ENCODE results near the gene RRP1. TPM values are rescaled to one million over a fixed set of nuclear protein-coding genes. Genes with fewer than 3 reads are reported as not detected.

Gene RRP1
- total RNA-seq, 2 donors from 2014 or later, result 21.3 to 34.3 TPM

- ATAC-seq (ENCODE audit: insufficient number of reproducible peaks, low FRiP score, low read depth) (no peak), DNase-seq (ENCODE audit: low spot score) (no peak)
- TF ChIP-seq CTCF (IDR thresholded peaks at IDR 0.05), result no peak
- H3K4me3 ChIP-seq, result no peak overlapping the region
- H3K27me3 ChIP-seq (replicated peaks; ENCODE audit: insufficient read depth), result no peaks in the 10 kb centered on the region
- H3K4me1 ChIP-seq (ENCODE audit: control insufficient read depth in 1 of 2, low read depth in 2 of 2), result peaks cover 9 to 16% of the 10 kb centered on the region in 2 donors
- H3K9me3 ChIP-seq, result no peaks in the 10 kb centered on the region
- peaks cover 3% of the 10 kb centered on the region for H3K36me3 ChIP-seq
- H3K27ac ChIP-seq, result no peak overlapping the region
Measured at GRCh38 chr21:43778469-43779335, 10.7 kb upstream of the RRP1 start.

GRCh38 chr21:43779660-43780059, 9.7 kb upstream of the RRP1 start:
- Histone ChIP-seq H3K36me3 (no peaks in the 10 kb centered on the region), H3K4me1 (ENCODE audit: control insufficient read depth in 1 of 2, low read depth in 2 of 2) (peaks cover 8% of the 10 kb centered on the region in 2 donors), H3K4me3 (no peak overlapping the region), H3K9me3 (no peaks in the 10 kb centered on the region), H3K27ac (no peak overlapping the region), H3K27me3 (replicated peaks; ENCODE audit: insufficient read depth) (no peaks in the 10 kb centered on the region)
- ATAC-seq (ENCODE audit: insufficient number of reproducible peaks, low FRiP score, low read depth), result no peak
- TF ChIP-seq CTCF (IDR thresholded peaks at IDR 0.05), result no peak
- DNase-seq (ENCODE audit: low spot score), result no peak

- ATAC-seq (ENCODE audit: insufficient number of reproducible peaks, low FRiP score, low read depth) (no peak), DNase-seq (ENCODE audit: low spot score) (no peak)
- no peaks in the 10 kb centered on the region for H3K27me3 ChIP-seq (replicated peaks; ENCODE audit: insufficient read depth)
- TF ChIP-seq CTCF (IDR thresholded peaks at IDR 0.05), result no peak
- H3K27ac ChIP-seq, result no peak overlapping the region
- no peaks in the 10 kb centered on the region for H3K36me3 ChIP-seq
- H3K4me1 ChIP-seq (ENCODE audit: control insufficient read depth in 1 of 2, low read depth in 2 of 2), result no peaks in the 10 kb centered on the region
- H3K4me3 ChIP-seq, result no peak overlapping the region
- no peaks in the 10 kb centered on the region for H3K9me3 ChIP-seq
Measured at GRCh38 chr21:43781846-43782245, 7.5 kb upstream of the RRP1 start.

- TF ChIP-seq CTCF (IDR thresholded peaks at IDR 0.05), result no peak
- no peak overlapping the region for H3K4me3 ChIP-seq
- no peaks in the 10 kb centered on the region for H3K36me3 ChIP-seq
- DNase-seq (ENCODE audit: low spot score) (no peak), ATAC-seq (ENCODE audit: insufficient number of reproducible peaks, low FRiP score, low read depth) (no peak)
- H3K27ac ChIP-seq, result no peak overlapping the region
- H3K27me3 ChIP-seq (replicated peaks; ENCODE audit: insufficient read depth), result no peaks in the 10 kb centered on the region
- no peaks in the 10 kb centered on the region for H3K4me1 ChIP-seq (ENCODE audit: control insufficient read depth in 1 of 2, low read depth in 2 of 2)
- no peaks in the 10 kb centered on the region for H3K9me3 ChIP-seq
Measured at GRCh38 chr21:43782431-43783097, 6.8 kb upstream of the RRP1 start.

- H3K9me3 ChIP-seq, result no peaks in the 10 kb centered on the region
- no peak for TF ChIP-seq CTCF (IDR thresholded peaks at IDR 0.05)
- H3K27me3 ChIP-seq (replicated peaks; ENCODE audit: insufficient read depth), result no peaks in the 10 kb centered on the region
- ATAC-seq (ENCODE audit: insufficient number of reproducible peaks, low FRiP score, low read depth), result no peak
- H3K4me1 ChIP-seq (ENCODE audit: control insufficient read depth in 1 of 2, low read depth in 2 of 2), result no peaks in the 10 kb centered on the region
- no peak overlapping the region for H3K27ac ChIP-seq
- no peaks in the 10 kb centered on the region for H3K36me3 ChIP-seq
- H3K4me3 ChIP-seq, result no peak overlapping the region
- DNase-seq (ENCODE audit: low spot score), result no peak
Measured at GRCh38 chr21:43783098-43783700, 6.2 kb upstream of the RRP1 start.
